Measurements from ENCODE around the gene HINT3.
"Not testable (repeated sequence)": the region's sequence is repeated elsewhere in the genome, so short reads cannot be mapped to it uniquely, and the experiment has no call there.

HINT3 gene

DNA sequence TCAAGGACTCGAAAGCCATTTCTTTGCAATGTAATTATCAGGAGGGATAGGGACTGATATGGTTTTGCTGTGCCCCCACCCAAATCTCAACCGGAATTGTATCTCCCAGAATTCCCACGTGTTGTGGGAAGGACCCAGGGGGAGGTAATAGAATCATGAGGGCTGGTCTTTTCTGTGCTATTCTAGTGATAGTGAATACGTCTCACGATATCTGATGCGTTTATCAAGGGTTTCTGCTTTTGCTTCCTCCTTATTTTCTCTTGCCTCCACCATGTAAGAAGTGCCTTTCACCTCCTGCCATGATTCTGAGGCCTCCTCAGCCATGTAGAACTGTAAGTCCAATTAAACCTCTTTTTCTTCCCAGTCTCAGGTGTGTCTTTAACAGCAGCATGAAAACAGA, 5.9 kb upstream of the HINT3 start:
- 79% methylated on average over 6 of the region's 6 CpGs for WGBS
- H3K36me3 ChIP-seq (ENCODE audit: insufficient read depth, low read length); H3K4me1 ChIP-seq (ENCODE audit: insufficient read depth, low read length); H3K9me3 ChIP-seq (ENCODE audit: insufficient read depth, low read depth, low read length); H3K4me3 ChIP-seq (ENCODE audit: low read length); H3K27ac ChIP-seq (ENCODE audit: low read depth, low read length); H3K9ac ChIP-seq (ENCODE audit: low read depth, low read length); H3K27me3 ChIP-seq (ENCODE audit: insufficient read depth, low read length): not testable (repeated sequence)

GRCh38 chr6:125951323-125951722, 5.2 kb upstream of the HINT3 start:
- H3K9ac ChIP-seq (ENCODE audit: low read depth, low read length), result no peak overlapping the region
- 84% methylated on average over 1 of the region's 1 CpG for WGBS
- no peak overlapping the region for H3K4me3 ChIP-seq (ENCODE audit: low read length)
- no peaks in the 10 kb centered on the region; the same call in 1 of the 2 replicates for H3K27me3 ChIP-seq (ENCODE audit: insufficient read depth, low read length)
- no peaks in the 10 kb centered on the region for H3K36me3 ChIP-seq (ENCODE audit: insufficient read depth, low read length)
- peaks cover 8% of the 10 kb centered on the region; the same call in 1 of the 2 replicates for H3K9me3 ChIP-seq (ENCODE audit: insufficient read depth, low read depth, low read length)
- no peak overlapping the region for H3K27ac ChIP-seq (ENCODE audit: low read depth, low read length)
- 0 out of 2 replicates have a peak, but pooled peaks cover 3% of the 10 kb centered on the region for H3K4me1 ChIP-seq (ENCODE audit: insufficient read depth, low read length)

DNA sequence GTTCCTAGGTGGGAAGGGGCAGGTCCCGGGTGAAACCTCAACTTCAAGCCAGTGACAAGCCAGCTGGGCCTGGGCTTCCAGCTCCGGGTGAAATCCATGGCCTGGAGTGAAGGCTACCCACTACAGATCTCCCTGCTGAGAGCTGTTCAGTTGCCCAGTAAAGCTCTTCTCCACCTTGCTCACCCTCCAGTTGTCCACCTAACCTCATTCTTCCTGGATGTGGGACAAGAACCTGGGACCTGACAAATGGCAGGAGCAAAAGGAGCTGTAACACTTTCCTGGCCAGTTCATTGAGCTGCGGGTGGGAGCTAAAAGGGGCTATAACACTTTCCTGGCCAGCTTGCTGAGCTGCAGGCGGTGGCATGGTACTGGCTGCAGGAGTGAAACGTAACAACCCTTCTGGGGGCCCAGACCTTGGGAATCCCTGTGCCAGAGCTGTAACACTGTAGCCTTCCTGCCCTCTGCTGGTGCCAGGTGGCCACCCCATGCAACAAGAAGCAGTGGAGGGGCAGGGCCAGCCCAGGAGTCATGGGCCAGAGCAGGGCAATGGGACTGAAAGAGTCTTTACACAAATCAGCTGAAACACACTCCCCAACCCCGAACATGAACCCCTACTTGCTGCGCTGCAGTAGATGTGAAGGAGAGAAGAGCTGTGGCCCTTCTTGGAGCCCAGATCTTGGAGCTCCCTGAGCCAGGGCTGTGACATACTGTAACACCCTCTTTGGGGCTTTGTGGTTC, 3.6 kb upstream of the HINT3 start:
- Histone ChIP-seq H3K4me1 (ENCODE audit: insufficient read depth, low read length) (peaks cover 9% of the 10 kb centered on the region; the same call in 1 of the 2 replicates), H3K36me3 (ENCODE audit: insufficient read depth, low read length) (no peaks in the 10 kb centered on the region), H3K27me3 (ENCODE audit: insufficient read depth, low read length) (no peaks in the 10 kb centered on the region; the same call in 1 of the 2 replicates), H3K9ac (ENCODE audit: low read depth, low read length) (no peak overlapping the region), H3K9me3 (ENCODE audit: insufficient read depth, low read depth, low read length) (peaks cover 8% of the 10 kb centered on the region; the same call in 1 of the 2 replicates), H3K4me3 (ENCODE audit: low read length) (no peak overlapping the region), H3K27ac (ENCODE audit: low read depth, low read length) (no peak overlapping the region)
- WGBS, result 82% methylated on average over 7 of the region's 7 CpGs

GRCh38 chr6:125953502-125953875, 3.1 kb upstream of the HINT3 start:
- Histone ChIP-seq H3K36me3 (ENCODE audit: insufficient read depth, low read length) (no peaks in the 10 kb centered on the region), H3K4me1 (ENCODE audit: insufficient read depth, low read length) (peaks cover 13% of the 10 kb centered on the region; the same call in 1 of the 2 replicates), H3K4me3 (ENCODE audit: low read length) (no peak overlapping the region), H3K27me3 (ENCODE audit: insufficient read depth, low read length) (no peaks in the 10 kb centered on the region; the same call in 1 of the 2 replicates), H3K27ac (ENCODE audit: low read depth, low read length) (no peak overlapping the region), H3K9ac (ENCODE audit: low read depth, low read length) (no peak overlapping the region), H3K9me3 (ENCODE audit: insufficient read depth, low read depth, low read length) (peaks cover 8% of the 10 kb centered on the region; the same call in 1 of the 2 replicates)
- 84% methylated on average over 11 of the region's 11 CpGs for WGBS

DNA sequence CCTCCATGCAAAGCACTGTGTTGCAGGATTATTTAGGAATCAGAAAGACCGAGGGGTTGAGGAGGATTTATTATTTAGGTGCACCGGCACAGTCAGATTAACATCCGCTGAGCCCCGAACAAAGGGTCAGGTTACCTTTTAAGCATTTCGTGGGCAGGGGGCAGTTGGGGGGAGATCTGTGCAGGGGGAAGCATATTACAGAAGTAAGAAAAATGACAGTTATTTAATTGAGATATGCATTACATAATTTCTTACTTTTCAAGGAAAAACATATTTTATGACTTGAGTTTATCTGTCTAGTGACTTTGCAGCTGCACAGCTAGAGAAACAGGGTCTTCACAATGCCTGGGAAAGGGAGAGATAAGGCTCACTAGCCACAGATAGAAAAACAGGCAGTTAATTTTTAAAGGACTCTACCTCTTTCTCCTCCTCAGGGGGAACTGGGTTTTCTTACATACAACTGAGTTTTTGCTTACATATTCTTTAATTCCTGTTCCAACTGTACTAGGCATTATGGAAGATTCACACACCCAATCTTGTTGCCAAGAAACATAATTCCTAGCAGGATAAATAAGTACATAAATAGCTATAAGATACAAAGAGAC, 1.7 kb upstream of the HINT3 start:
- Histone ChIP-seq H3K27ac (ENCODE audit: low read depth, low read length) (no peak overlapping the region), H3K4me1 (ENCODE audit: insufficient read depth, low read length) (peaks cover 13% of the 10 kb centered on the region; the same call in 1 of the 2 replicates), H3K27me3 (ENCODE audit: insufficient read depth, low read length) (no peaks in the 10 kb centered on the region; the same call in 1 of the 2 replicates), H3K9me3 (ENCODE audit: insufficient read depth, low read depth, low read length) (peaks cover 8% of the 10 kb centered on the region; the same call in 1 of the 2 replicates), H3K9ac (ENCODE audit: low read depth, low read length) (no peak overlapping the region), H3K4me3 (ENCODE audit: low read length) (no peak overlapping the region), H3K36me3 (ENCODE audit: insufficient read depth, low read length) (no peaks in the 10 kb centered on the region)
- 69% methylated on average over 5 of the region's 5 CpGs for WGBS

- WGBS, result 68% methylated on average over 4 of the region's 5 CpGs
- Histone ChIP-seq H3K27ac (ENCODE audit: low read depth, low read length) (no peak overlapping the region), H3K9ac (ENCODE audit: low read depth, low read length) (no peak overlapping the region), H3K4me3 (ENCODE audit: low read length) (peak overlapping the region; percentile 85), H3K9me3 (ENCODE audit: insufficient read depth, low read depth, low read length) (peaks cover 8% of the 10 kb centered on the region; the same call in 1 of the 2 replicates), H3K27me3 (ENCODE audit: insufficient read depth, low read length) (no peaks in the 10 kb centered on the region; the same call in 1 of the 2 replicates), H3K4me1 (ENCODE audit: insufficient read depth, low read length) (peaks cover 13% of the 10 kb centered on the region; the same call in 1 of the 2 replicates), H3K36me3 (ENCODE audit: insufficient read depth, low read length) (no peaks in the 10 kb centered on the region)
These were observed 597 bp upstream of the HINT3 start for GRCh38 chr6:125955973-125956372.

- Histone ChIP-seq H3K27ac (ENCODE audit: low read depth, low read length) (no peak overlapping the region; the same call in 1 of the 2 replicates), H3K4me3 (ENCODE audit: low read length) (peak overlapping the region; percentile 85), H3K4me1 (ENCODE audit: insufficient read depth, low read length) (peaks cover 13% of the 10 kb centered on the region; the same call in 1 of the 2 replicates), H3K9ac (ENCODE audit: low read depth, low read length) (peak overlapping the region; percentile 77), H3K36me3 (ENCODE audit: insufficient read depth, low read length) (no peaks in the 10 kb centered on the region), H3K9me3 (ENCODE audit: insufficient read depth, low read depth, low read length) (peaks cover 6% of the 10 kb centered on the region; the same call in 1 of the 2 replicates), H3K27me3 (ENCODE audit: insufficient read depth, low read length) (no peaks in the 10 kb centered on the region; the same call in 1 of the 2 replicates)
- WGBS, result 33% methylated on average over 3 of the region's 3 CpGs
These were observed 772 bp downstream of the HINT3 start for GRCh38 chr6:125957391-125957693.

GRCh38 chr6:125957845-125958244, 1.3 kb downstream of the HINT3 start:
- Histone ChIP-seq H3K4me1 (ENCODE audit: insufficient read depth, low read length) (peaks cover 13% of the 10 kb centered on the region; the same call in 1 of the 2 replicates), H3K4me3 (ENCODE audit: low read length) (peak overlapping the region; percentile 85), H3K9me3 (ENCODE audit: insufficient read depth, low read depth, low read length) (0 out of 2 replicates have a peak, but pooled peaks cover 1% of the 10 kb centered on the region), H3K9ac (ENCODE audit: low read depth, low read length) (no peak overlapping the region), H3K27ac (ENCODE audit: low read depth, low read length) (no peak overlapping the region), H3K36me3 (ENCODE audit: insufficient read depth, low read length) (no peaks in the 10 kb centered on the region), H3K27me3 (ENCODE audit: insufficient read depth, low read length) (no peaks in the 10 kb centered on the region; the same call in 1 of the 2 replicates)
- 77% methylated on average over 4 of the region's 4 CpGs for WGBS

GRCh38 chr6:125959041-125959440, 2.5 kb downstream of the HINT3 start:
- Histone ChIP-seq H3K27me3 (ENCODE audit: insufficient read depth, low read length) (no peaks in the 10 kb centered on the region; the same call in 1 of the 2 replicates), H3K9me3 (ENCODE audit: insufficient read depth, low read depth, low read length) (no peaks in the 10 kb centered on the region), H3K4me1 (ENCODE audit: insufficient read depth, low read length) (peaks cover 13% of the 10 kb centered on the region; the same call in 1 of the 2 replicates), H3K36me3 (ENCODE audit: insufficient read depth, low read length) (no peaks in the 10 kb centered on the region), H3K27ac (ENCODE audit: low read depth, low read length) (no peak overlapping the region), H3K4me3 (ENCODE audit: low read length) (no peak overlapping the region), H3K9ac (ENCODE audit: low read depth, low read length) (no peak overlapping the region)
- WGBS, result 97% methylated on average over 4 of the region's 4 CpGs

GRCh38 chr6:125961117-125961516, 4.5 kb downstream of the HINT3 start:
- H3K4me3 ChIP-seq (ENCODE audit: low read length), result no peak overlapping the region
- no peak overlapping the region for H3K27ac ChIP-seq (ENCODE audit: low read depth, low read length)
- WGBS, result 92% methylated on average over 3 of the region's 3 CpGs
- H3K9ac ChIP-seq (ENCODE audit: low read depth, low read length), result no peak overlapping the region
- peaks cover 12% of the 10 kb centered on the region; the same call in 1 of the 2 replicates for H3K4me1 ChIP-seq (ENCODE audit: insufficient read depth, low read length)
- H3K9me3 ChIP-seq (ENCODE audit: insufficient read depth, low read depth, low read length), result no peaks in the 10 kb centered on the region
- no peaks in the 10 kb centered on the region for H3K36me3 ChIP-seq (ENCODE audit: insufficient read depth, low read length)
- no peaks in the 10 kb centered on the region for H3K27me3 ChIP-seq (ENCODE audit: insufficient read depth, low read length)

- Histone ChIP-seq H3K4me1 (ENCODE audit: insufficient read depth, low read length) (peaks cover 3% of the 10 kb centered on the region; the same call in 1 of the 2 replicates), H3K27me3 (ENCODE audit: insufficient read depth, low read length) (no peaks in the 10 kb centered on the region), H3K36me3 (ENCODE audit: insufficient read depth, low read length) (no peaks in the 10 kb centered on the region), H3K9ac (ENCODE audit: low read depth, low read length) (no peak overlapping the region), H3K27ac (ENCODE audit: low read depth, low read length) (no peak overlapping the region), H3K9me3 (ENCODE audit: insufficient read depth, low read depth, low read length) (no peaks in the 10 kb centered on the region), H3K4me3 (ENCODE audit: low read length) (no peak overlapping the region)
- 89% methylated on average over 8 of the region's 8 CpGs for WGBS
These were observed 6.4 kb downstream of the HINT3 start for GRCh38 chr6:125962900-125963497.

Measured in HUES64 (cell line).